Measurements from ENCODE around the gene HLA-DMB. TPM values are rescaled to one million over a fixed set of nuclear protein-coding genes. Genes with fewer than 3 reads are reported as not detected.

Gene HLA-DMB
- total RNA-seq, 1 experiment from 2014 or later: 142 TPM

- Histone ChIP-seq H4K20me1 (ENCODE audit: insufficient read depth, low read depth, low read length) (peaks cover 67% of the 10 kb centered on the region), H3K4me2 (ENCODE audit: low read depth, low read length, poor library complexity, severe bottlenecking) (peak overlapping the region; percentile 82), H3K9me3 (ENCODE audit: low read length) (no peaks in the 10 kb centered on the region), H3K27ac (ENCODE audit: low read length) (peak overlapping the region; percentile 90), H3K27me3 (ENCODE audit: low read length) (no peaks in the 10 kb centered on the region), H3K36me3 (ENCODE audit: insufficient read depth, low read length) (peaks cover 71% of the 10 kb centered on the region), H3K4me3 (ENCODE audit: low read length) (peak overlapping the region; percentile 89), H3K4me1 (ENCODE audit: low read length) (peaks cover 59% of the 10 kb centered on the region), H2AFZ (ENCODE audit: low read length) (no peak overlapping the region), H3K9ac (ENCODE audit: low read length) (peak overlapping the region; percentile 84), H3K9me2 (replicated peaks; ENCODE audit: insufficient read depth, low read length) (no peaks in the 10 kb centered on the region), H3K79me2 (ENCODE audit: low read length) (peaks cover 67% of the 10 kb centered on the region)
- DNase-seq: peak; percentile 75
Observed at GRCh38 chr6:32974016-32974333, 33.1 kb upstream of the HLA-DMB start.

GRCh38 chr6:32973144-32974015 is 32.6 kb upstream of the HLA-DMB start:
- Histone ChIP-seq H3K36me3 (ENCODE audit: insufficient read depth, low read length) (peaks cover 67% of the 10 kb centered on the region), H4K20me1 (ENCODE audit: insufficient read depth, low read depth, low read length) (peaks cover 63% of the 10 kb centered on the region)

GRCh38 chr6:32972353-32973143 is 31.7 kb upstream of the HLA-DMB start:
- Histone ChIP-seq H3K36me3 (ENCODE audit: insufficient read depth, low read length) (peaks cover 58% of the 10 kb centered on the region), H3K9me3 (ENCODE audit: low read length) (no peaks in the 10 kb centered on the region), H2AFZ (ENCODE audit: low read length) (no peak overlapping the region), H3K9me2 (replicated peaks; ENCODE audit: insufficient read depth, low read length) (no peaks in the 10 kb centered on the region), H3K4me1 (ENCODE audit: low read length) (peaks cover 59% of the 10 kb centered on the region), H3K4me3 (ENCODE audit: low read length) (peak overlapping the region; percentile 89), H3K4me2 (ENCODE audit: low read depth, low read length, poor library complexity, severe bottlenecking) (peak overlapping the region; percentile 82), H3K9ac (ENCODE audit: low read length) (peak overlapping the region; percentile 84), H3K27me3 (ENCODE audit: low read length) (no peaks in the 10 kb centered on the region), H4K20me1 (ENCODE audit: insufficient read depth, low read depth, low read length) (peaks cover 55% of the 10 kb centered on the region), H3K79me2 (ENCODE audit: low read length) (peaks cover 68% of the 10 kb centered on the region), H3K27ac (ENCODE audit: low read length) (peak overlapping the region; percentile 90)
- no peak for DNase-seq

More at GRCh38 chr6:32973144-32974015, 32.6 kb upstream of the HLA-DMB start:
- H3K27ac ChIP-seq (ENCODE audit: low read length): peak overlapping the region; percentile 90
- no peaks in the 10 kb centered on the region for H3K9me2 ChIP-seq (replicated peaks; ENCODE audit: insufficient read depth, low read length)
- H3K9ac ChIP-seq (ENCODE audit: low read length): peak overlapping the region; percentile 84
- peak; percentile 78 for DNase-seq
- H3K4me3 ChIP-seq (ENCODE audit: low read length): peak overlapping the region; percentile 89
- H3K79me2 ChIP-seq (ENCODE audit: low read length): peaks cover 67% of the 10 kb centered on the region
- H3K4me2 ChIP-seq (ENCODE audit: low read depth, low read length, poor library complexity, severe bottlenecking): peak overlapping the region; percentile 82
- H3K27me3 ChIP-seq (ENCODE audit: low read length): no peaks in the 10 kb centered on the region
- H3K4me1 ChIP-seq (ENCODE audit: low read length): peaks cover 61% of the 10 kb centered on the region
- H3K9me3 ChIP-seq (ENCODE audit: low read length): no peaks in the 10 kb centered on the region
- no peak overlapping the region for H2AFZ ChIP-seq (ENCODE audit: low read length)

- H4K20me1 ChIP-seq (ENCODE audit: insufficient read depth, low read depth, low read length): peaks cover 47% of the 10 kb centered on the region
- no peaks in the 10 kb centered on the region for H3K27me3 ChIP-seq (ENCODE audit: low read length)
- peaks cover 68% of the 10 kb centered on the region for H3K79me2 ChIP-seq (ENCODE audit: low read length)
- H3K9ac ChIP-seq (ENCODE audit: low read length): peak overlapping the region; percentile 99
- H3K4me2 ChIP-seq (ENCODE audit: low read depth, low read length, poor library complexity, severe bottlenecking): peak overlapping the region; percentile 97
- H2AFZ ChIP-seq (ENCODE audit: low read length): no peak overlapping the region
- H3K9me3 ChIP-seq (ENCODE audit: low read length): no peaks in the 10 kb centered on the region
- H3K4me1 ChIP-seq (ENCODE audit: low read length): peaks cover 60% of the 10 kb centered on the region
- peak; percentile 100 for DNase-seq
- H3K27ac ChIP-seq (ENCODE audit: low read length): peak overlapping the region; percentile 100
- H3K36me3 ChIP-seq (ENCODE audit: insufficient read depth, low read length): peaks cover 51% of the 10 kb centered on the region
- H3K9me2 ChIP-seq (replicated peaks; ENCODE audit: insufficient read depth, low read length): no peaks in the 10 kb centered on the region
- peak overlapping the region; percentile 89 for H3K4me3 ChIP-seq (ENCODE audit: low read length)
Observed at GRCh38 chr6:32971581-32972352, 30.9 kb upstream of the HLA-DMB start.

- DNase-seq: no peak
- Histone ChIP-seq H3K4me3 (ENCODE audit: low read length) (peak overlapping the region; percentile 89), H4K20me1 (ENCODE audit: insufficient read depth, low read depth, low read length) (peaks cover 41% of the 10 kb centered on the region), H3K4me1 (ENCODE audit: low read length) (peaks cover 60% of the 10 kb centered on the region), H3K4me2 (ENCODE audit: low read depth, low read length, poor library complexity, severe bottlenecking) (peak overlapping the region; percentile 97), H3K9me3 (ENCODE audit: low read length) (no peaks in the 10 kb centered on the region), H3K27ac (ENCODE audit: low read length) (peak overlapping the region; percentile 100), H3K36me3 (ENCODE audit: insufficient read depth, low read length) (peaks cover 45% of the 10 kb centered on the region), H3K27me3 (ENCODE audit: low read length) (no peaks in the 10 kb centered on the region), H3K79me2 (ENCODE audit: low read length) (peaks cover 68% of the 10 kb centered on the region), H3K9ac (ENCODE audit: low read length) (peak overlapping the region; percentile 99), H2AFZ (ENCODE audit: low read length) (no peak overlapping the region), H3K9me2 (replicated peaks; ENCODE audit: insufficient read depth, low read length) (no peaks in the 10 kb centered on the region)
Observed at GRCh38 chr6:32971242-32971580, 30.4 kb upstream of the HLA-DMB start.

GRCh38 chr6:32970413-32971241 is 29.8 kb upstream of the HLA-DMB start:
- H3K9me3 ChIP-seq (ENCODE audit: low read length): no peaks in the 10 kb centered on the region
- H4K20me1 ChIP-seq (ENCODE audit: insufficient read depth, low read depth, low read length): peaks cover 35% of the 10 kb centered on the region
- H3K4me2 ChIP-seq (ENCODE audit: low read depth, low read length, poor library complexity, severe bottlenecking): peak overlapping the region; percentile 97
- peaks cover 60% of the 10 kb centered on the region for H3K4me1 ChIP-seq (ENCODE audit: low read length)
- H3K9ac ChIP-seq (ENCODE audit: low read length): peak overlapping the region; percentile 99
- H3K27me3 ChIP-seq (ENCODE audit: low read length): no peaks in the 10 kb centered on the region
- no peaks in the 10 kb centered on the region for H3K9me2 ChIP-seq (replicated peaks; ENCODE audit: insufficient read depth, low read length)
- peak overlapping the region; percentile 100 for H3K27ac ChIP-seq (ENCODE audit: low read length)
- DNase-seq: peak; percentile 98
- H2AFZ ChIP-seq (ENCODE audit: low read length): no peak overlapping the region
- H3K79me2 ChIP-seq (ENCODE audit: low read length): peaks cover 62% of the 10 kb centered on the region
- peak overlapping the region; percentile 89 for H3K4me3 ChIP-seq (ENCODE audit: low read length)
- peaks cover 39% of the 10 kb centered on the region for H3K36me3 ChIP-seq (ENCODE audit: insufficient read depth, low read length)

GRCh38 chr6:32969685-32970412 is 29.0 kb upstream of the HLA-DMB start:
- H3K4me2 ChIP-seq (ENCODE audit: low read depth, low read length, poor library complexity, severe bottlenecking): peak overlapping the region; percentile 97
- peak; percentile 99 for DNase-seq
- H3K9me3 ChIP-seq (ENCODE audit: low read length): no peaks in the 10 kb centered on the region
- H3K79me2 ChIP-seq (ENCODE audit: low read length): peaks cover 55% of the 10 kb centered on the region
- H3K9ac ChIP-seq (ENCODE audit: low read length): peak overlapping the region; percentile 99
- no peak overlapping the region for H2AFZ ChIP-seq (ENCODE audit: low read length)
- H4K20me1 ChIP-seq (ENCODE audit: insufficient read depth, low read depth, low read length): peaks cover 28% of the 10 kb centered on the region
- no peaks in the 10 kb centered on the region for H3K9me2 ChIP-seq (replicated peaks; ENCODE audit: insufficient read depth, low read length)
- H3K4me1 ChIP-seq (ENCODE audit: low read length): peaks cover 55% of the 10 kb centered on the region
- H3K36me3 ChIP-seq (ENCODE audit: insufficient read depth, low read length): peaks cover 31% of the 10 kb centered on the region
- peak overlapping the region; percentile 100 for H3K27ac ChIP-seq (ENCODE audit: low read length)
- no peaks in the 10 kb centered on the region for H3K27me3 ChIP-seq (ENCODE audit: low read length)
- H3K4me3 ChIP-seq (ENCODE audit: low read length): peak overlapping the region; percentile 89

All from Karpas-422 (cell line).